Rectal smooth muscle tissue (tissue), 1 donor: ENCODE measurements around the gene WASHC3.
A peak's percentile ranks its signal among the peaks of the same experiment; 100 is the strongest.

Source experiments
- H3K27ac ChIP-seq: one replicate; pipeline ENCODE4 v1.7.0; 2013; ENCODE audit warnings: low read depth, low read length, inconsistent platforms
- H3K27me3 ChIP-seq: one replicate; pipeline ENCODE4 v1.7.0; 2013; ENCODE audit warnings: low read length; ENCODE audit not compliant: control insufficient read depth, insufficient read depth
- H3K36me3 ChIP-seq: one replicate; pipeline ENCODE4 v1.7.0; 2013; ENCODE audit warnings: low read length; ENCODE audit not compliant: control insufficient read depth, insufficient read depth
- H3K4me1 ChIP-seq: one replicate; pipeline ENCODE4 v1.7.0; 2013; ENCODE audit warnings: low read length; ENCODE audit not compliant: control insufficient read depth, insufficient read depth
- H3K4me3 ChIP-seq: one replicate; pipeline ENCODE4 v1.7.0; 2013; ENCODE audit warnings: low read length
- H3K9ac ChIP-seq: one replicate; pipeline ENCODE4 v1.7.0; 2013; ENCODE audit warnings: low read length

The WASHC3 gene

GRCh38 chr12:102064476-102064875 lies 2.7 kb upstream of the WASHC3 start:
- no peaks in the 10 kb centered on the region for H3K27me3 ChIP-seq
- no peak overlapping the region for H3K4me3 ChIP-seq
- H3K36me3 ChIP-seq: no peaks in the 10 kb centered on the region
- H3K9ac ChIP-seq: no peak overlapping the region
- H3K4me1 ChIP-seq: no peaks in the 10 kb centered on the region
- no peak overlapping the region for H3K27ac ChIP-seq

DNA sequence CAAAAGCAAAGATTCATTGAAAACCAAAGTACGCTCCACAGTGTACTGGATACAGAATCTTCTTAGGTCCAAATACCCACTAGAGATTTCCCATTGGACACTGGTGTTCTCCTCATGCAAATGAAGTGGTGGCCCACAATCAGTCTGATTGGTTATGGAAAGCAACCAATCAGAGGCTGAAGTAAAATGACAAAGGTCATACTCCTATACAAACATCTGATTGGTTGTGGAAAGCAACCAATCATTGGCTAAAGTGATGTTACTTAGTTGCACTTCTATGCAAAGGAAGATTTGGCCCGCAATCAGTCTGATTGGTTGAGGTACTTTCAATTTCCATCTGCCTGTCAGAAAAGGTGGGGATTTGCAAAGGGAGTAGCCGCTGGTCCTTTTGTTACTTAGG lies 1.3 kb upstream of the WASHC3 start:
- no peak overlapping the region for H3K9ac ChIP-seq
- H3K36me3 ChIP-seq: no peaks in the 10 kb centered on the region
- H3K27ac ChIP-seq: no peak overlapping the region
- no peak overlapping the region for H3K4me3 ChIP-seq
- H3K4me1 ChIP-seq: no peaks in the 10 kb centered on the region
- H3K27me3 ChIP-seq: no peaks in the 10 kb centered on the region

- no peaks in the 10 kb centered on the region for H3K27me3 ChIP-seq
- no peak overlapping the region for H3K9ac ChIP-seq
- H3K27ac ChIP-seq: no peak overlapping the region
- H3K4me1 ChIP-seq: no peaks in the 10 kb centered on the region
- peak overlapping the region; percentile 32 for H3K4me3 ChIP-seq
- no peaks in the 10 kb centered on the region for H3K36me3 ChIP-seq
Measured at GRCh38 chr12:102062419-102062806, 622 bp upstream of the WASHC3 start.

GRCh38 chr12:102061096-102061559 lies 663 bp downstream of the WASHC3 start:
- peak overlapping the region; percentile 96 for H3K9ac ChIP-seq

GRCh38 chr12:102059343-102059742 lies 2.4 kb downstream of the WASHC3 start:
- no peak overlapping the region for H3K27ac ChIP-seq
- H3K4me3 ChIP-seq: no peak overlapping the region
- H3K4me1 ChIP-seq: no peaks in the 10 kb centered on the region
- no peaks in the 10 kb centered on the region for H3K27me3 ChIP-seq
- H3K9ac ChIP-seq: no peak overlapping the region
- H3K36me3 ChIP-seq: peaks cover under 1% of the 10 kb centered on the region

More at GRCh38 chr12:102061096-102061559, 663 bp downstream of the WASHC3 start:
- Histone ChIP-seq H3K4me1 (no peaks in the 10 kb centered on the region), H3K36me3 (no peaks in the 10 kb centered on the region), H3K27ac (peak overlapping the region; percentile 87), H3K4me3 (peak overlapping the region; percentile 96), H3K27me3 (no peaks in the 10 kb centered on the region)

DNA sequence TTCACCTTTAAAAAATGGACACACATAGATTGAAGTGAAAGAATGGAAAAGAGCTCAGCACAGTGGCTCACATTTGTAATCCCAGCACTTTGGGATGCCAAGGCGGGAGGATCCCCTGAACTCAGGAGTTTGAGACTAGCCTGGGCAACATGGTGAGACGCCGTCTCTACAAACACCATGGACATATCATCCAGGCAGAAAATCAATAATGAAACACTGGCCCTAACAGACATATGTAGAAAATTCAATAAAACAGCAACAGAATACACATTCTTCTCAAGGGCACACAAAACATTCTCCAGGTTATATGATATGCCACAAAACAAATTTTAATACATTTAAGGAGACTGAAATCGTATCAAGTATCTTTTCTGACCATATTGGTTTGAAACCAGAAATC lies 7.4 kb downstream of the WASHC3 start:
- Histone ChIP-seq H3K27me3 (no peaks in the 10 kb centered on the region), H3K36me3 (peaks cover 15% of the 10 kb centered on the region), H3K27ac (no peak overlapping the region), H3K4me3 (no peak overlapping the region), H3K4me1 (no peaks in the 10 kb centered on the region), H3K9ac (no peak overlapping the region)

DNA sequence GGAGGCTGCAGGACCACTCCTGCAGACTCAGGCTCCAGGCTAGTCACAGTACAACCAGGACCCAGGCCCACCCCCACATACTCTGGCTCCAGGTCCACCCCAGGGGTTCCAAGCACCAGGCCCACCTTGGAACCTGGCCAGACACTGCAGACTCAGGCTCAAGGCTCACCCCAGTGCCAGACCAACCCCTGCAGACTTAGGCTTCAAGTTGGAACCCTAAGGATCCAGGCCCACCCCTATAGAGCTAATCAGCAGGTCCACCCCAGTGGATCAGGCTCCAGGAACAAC lies 8.8 kb downstream of the WASHC3 start:
- H3K27me3 ChIP-seq: no peaks in the 10 kb centered on the region
- H3K36me3 ChIP-seq: peaks cover 18% of the 10 kb centered on the region
- no peak overlapping the region for H3K4me3 ChIP-seq
- no peak overlapping the region for H3K9ac ChIP-seq
- no peak overlapping the region for H3K27ac ChIP-seq
- no peaks in the 10 kb centered on the region for H3K4me1 ChIP-seq

DNA sequence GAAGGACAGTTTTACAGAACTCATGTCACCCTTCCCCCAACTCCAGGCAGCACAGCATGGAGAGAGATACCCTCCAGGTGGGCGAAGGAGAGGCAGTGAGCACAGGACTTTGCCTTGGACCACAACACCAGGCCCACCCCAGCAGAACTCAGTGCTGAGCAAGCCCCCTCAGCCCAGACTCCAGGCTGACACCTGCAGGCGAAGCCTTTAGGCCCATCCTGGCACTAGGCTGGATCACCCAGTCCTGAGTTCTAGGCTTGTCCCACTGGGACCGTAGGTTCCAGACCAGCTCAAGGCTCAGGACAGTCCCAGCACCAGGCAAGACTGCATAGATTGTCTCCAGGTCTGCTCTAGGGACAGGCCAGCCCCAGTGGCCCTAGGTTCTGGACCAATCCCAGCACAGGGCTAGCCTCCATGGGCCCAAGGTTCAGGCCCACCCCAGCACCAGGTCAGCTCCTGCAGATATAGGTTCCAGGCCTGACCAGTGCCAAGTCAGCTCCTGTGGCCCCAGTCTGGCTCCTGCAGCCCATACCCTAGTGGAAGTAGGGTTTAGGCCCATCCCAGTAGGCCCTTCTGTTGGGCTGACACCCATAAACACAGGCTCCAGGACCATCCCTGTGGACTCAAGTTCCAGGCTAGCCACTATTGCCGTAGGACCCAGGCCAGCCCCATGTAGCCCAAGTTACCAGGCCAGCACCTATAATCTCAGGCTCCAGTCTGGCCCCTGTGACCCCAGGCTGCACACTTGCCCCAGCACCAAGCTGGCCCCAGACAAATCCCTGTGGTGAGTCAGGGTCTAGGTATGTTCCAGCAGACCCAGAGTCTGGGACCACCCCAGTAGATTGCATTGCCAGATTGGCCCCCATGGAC lies 9.4 kb downstream of the WASHC3 start:
- Histone ChIP-seq H3K27ac (no peak overlapping the region), H3K4me3 (no peak overlapping the region), H3K27me3 (no peaks in the 10 kb centered on the region), H3K4me1 (no peaks in the 10 kb centered on the region), H3K36me3 (peaks cover 18% of the 10 kb centered on the region), H3K9ac (no peak overlapping the region)

GRCh38 chr12:102051431-102051965 lies 10.3 kb downstream of the WASHC3 start:
- peaks cover 23% of the 10 kb centered on the region for H3K36me3 ChIP-seq
- no peaks in the 10 kb centered on the region for H3K4me1 ChIP-seq
- no peak overlapping the region for H3K27ac ChIP-seq

GRCh38 chr12:102050660-102051430 lies 10.9 kb downstream of the WASHC3 start:
- Histone ChIP-seq H3K4me3 (no peak overlapping the region), H3K4me1 (no peaks in the 10 kb centered on the region), H3K27ac (no peak overlapping the region), H3K27me3 (no peaks in the 10 kb centered on the region), H3K9ac (no peak overlapping the region), H3K36me3 (peaks cover 23% of the 10 kb centered on the region)

More at GRCh38 chr12:102051431-102051965, 10.3 kb downstream of the WASHC3 start:
- H3K27me3 ChIP-seq: no peaks in the 10 kb centered on the region
- H3K4me3 ChIP-seq: no peak overlapping the region
- no peak overlapping the region for H3K9ac ChIP-seq

- Histone ChIP-seq H3K36me3 (peaks cover 8% of the 10 kb centered on the region), H3K27ac (no peak overlapping the region), H3K4me3 (no peak overlapping the region), H3K4me1 (no peaks in the 10 kb centered on the region), H3K9ac (no peak overlapping the region), H3K27me3 (no peaks in the 10 kb centered on the region)
Measured at GRCh38 chr12:102043928-102044327, 17.9 kb downstream of the WASHC3 start.

GRCh38 chr12:102033991-102034745 lies 27.6 kb downstream of the WASHC3 start:
- peaks cover 11% of the 10 kb centered on the region for H3K36me3 ChIP-seq

More at GRCh38 chr12:102033991-102034745, 27.6 kb downstream of the WASHC3 start:
- no peak overlapping the region for H3K4me3 ChIP-seq
- no peak overlapping the region for H3K9ac ChIP-seq
- no peaks in the 10 kb centered on the region for H3K27me3 ChIP-seq
- H3K27ac ChIP-seq: no peak overlapping the region
- H3K4me1 ChIP-seq: no peaks in the 10 kb centered on the region
